Measurements from ENCODE around the gene WFDC2.

DNA sequence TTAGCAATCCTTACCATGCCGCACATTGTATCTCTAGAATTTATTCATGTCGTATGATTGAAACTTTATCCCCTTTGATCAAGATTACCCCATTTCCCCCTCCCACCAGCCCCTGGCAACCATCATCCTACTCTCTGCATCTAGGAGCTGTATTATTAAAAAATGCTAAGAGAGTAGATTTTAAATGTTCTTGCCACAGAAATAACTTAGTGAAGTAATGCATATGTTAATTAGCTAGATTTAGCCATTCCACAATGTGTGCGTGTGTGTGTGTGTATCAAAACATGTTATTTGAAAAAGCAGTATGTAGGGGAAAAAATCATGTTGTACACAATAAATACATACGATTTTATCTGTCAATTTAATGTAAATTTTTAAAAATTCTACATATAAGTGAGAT, 57.7 kb downstream of the WFDC2 start:
- TF ChIP-seq EZH2 (optimal IDR thresholded peaks at IDR 0.05; ENCODE audit: low read depth, low read length): no peak
- TF ChIP-seq, protein P1, sequence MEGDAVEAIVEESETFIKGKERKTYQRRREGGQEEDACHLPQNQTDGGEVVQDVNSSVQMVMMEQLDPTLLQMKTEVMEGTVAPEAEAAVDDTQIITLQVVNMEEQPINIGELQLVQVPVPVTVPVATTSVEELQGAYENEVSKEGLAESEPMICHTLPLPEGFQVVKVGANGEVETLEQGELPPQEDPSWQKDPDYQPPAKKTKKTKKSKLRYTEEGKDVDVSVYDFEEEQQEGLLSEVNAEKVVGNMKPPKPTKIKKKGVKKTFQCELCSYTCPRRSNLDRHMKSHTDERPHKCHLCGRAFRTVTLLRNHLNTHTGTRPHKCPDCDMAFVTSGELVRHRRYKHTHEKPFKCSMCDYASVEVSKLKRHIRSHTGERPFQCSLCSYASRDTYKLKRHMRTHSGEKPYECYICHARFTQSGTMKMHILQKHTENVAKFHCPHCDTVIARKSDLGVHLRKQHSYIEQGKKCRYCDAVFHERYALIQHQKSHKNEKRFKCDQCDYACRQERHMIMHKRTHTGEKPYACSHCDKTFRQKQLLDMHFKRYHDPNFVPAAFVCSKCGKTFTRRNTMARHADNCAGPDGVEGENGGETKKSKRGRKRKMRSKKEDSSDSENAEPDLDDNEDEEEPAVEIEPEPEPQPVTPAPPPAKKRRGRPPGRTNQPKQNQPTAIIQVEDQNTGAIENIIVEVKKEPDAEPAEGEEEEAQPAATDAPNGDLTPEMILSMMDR (IDR thresholded peaks at IDR 0.05; ENCODE audit: low read length): no peak
- TF ChIP-seq EZH2phosphoT487 (IDR thresholded peaks at IDR 0.05; ENCODE audit: low read length): no peak

All from MM.1S (cell line).